OCI-LY3 (cell line): ENCODE results near the gene FTCD.
"Not testable (repeated sequence)": the region's sequence is repeated elsewhere in the genome, so short reads cannot be mapped to it uniquely, and the experiment has no call there.

Experiments
- H2AFZ ChIP-seq: fragments of 200-600, 300-600 bp; shearing (Covaris generic); 2 replicates; pipeline ENCODE4 v1.6.0; 2014; ENCODE audit warnings: antibody characterized with exemption, low read depth, low read length
- H3K27ac ChIP-seq: fragments of 200-600, 300-600 bp; sonication (generic); 2 replicates; pipeline ENCODE4 v1.5.1; 2014; ENCODE audit warnings: mild to moderate bottlenecking, low read length, moderate library complexity, mixed read lengths
- H3K27me3 ChIP-seq: fragments of 200-600, 300-600 bp; sonication (generic); 2 replicates; pipeline ENCODE4 v1.6.1; 2014; ENCODE audit warnings: low read depth, low read length, mixed read lengths
- H3K36me3 ChIP-seq: fragments of 200-600, 300-600 bp; sonication (generic); replicated peaks from 2 replicates; pipeline ENCODE3; 2014; ENCODE audit warnings: low read depth, low read length, mixed read lengths
- H3K4me1 ChIP-seq: fragments of 300-600, 200-600 bp; sonication (generic); 2 replicates; pipeline ENCODE4 v1.6.1; 2014; ENCODE audit warnings: low read length, mixed read lengths
- H3K4me2 ChIP-seq: fragments of 200-600, 300-600 bp; sonication (generic); 2 replicates; pipeline ENCODE4 v1.6.1; 2014; ENCODE audit warnings: low read length, mixed read lengths
- H3K4me3 ChIP-seq: fragments of 300-600, 200-600 bp; sonication (generic); 2 replicates; pipeline ENCODE4 v1.5.1; 2014; ENCODE audit warnings: antibody characterized with exemption, mild to moderate bottlenecking, low read length, moderate library complexity
- H3K79me2 ChIP-seq: fragments of 300-600, 200-600 bp; shearing (Covaris generic); 2 replicates; pipeline ENCODE4 v1.6.1; 2014; ENCODE audit warnings: mild to moderate bottlenecking, low read length, mixed read lengths
- H3K9ac ChIP-seq: fragments of 300-600, 200-600 bp; shearing (Covaris generic); 2 replicates; pipeline ENCODE4 v1.6.0; 2014; ENCODE audit warnings: mild to moderate bottlenecking, low read length, moderate library complexity
- H3K9me3 ChIP-seq: fragments of 200-600, 300-600 bp; shearing (Covaris generic); 2 replicates; pipeline ENCODE4 v1.6.1; 2014; ENCODE audit warnings: low read length, mixed read lengths; ENCODE audit not compliant: insufficient read depth
- H4K20me1 ChIP-seq: fragments of 200-600, 300-600 bp; sonication (generic); 2 replicates; pipeline ENCODE4 v1.6.1; 2016; ENCODE audit warnings: low read length, mixed read lengths; ENCODE audit not compliant: insufficient read depth
- CTCF ChIP-seq: fragments of 200-600, 300-600 bp; sonication (generic); IDR thresholded peaks from 2 replicates; pipeline ENCODE4 v1.5.1; 2014; ENCODE audit warnings: antibody characterized with exemption, low read length, low read depth
- EZH2phosphoT487 ChIP-seq: fragments of 200-600 bp; shearing (Covaris generic); IDR thresholded peaks from 2 replicates; pipeline ENCODE4 v1.6.1; 2018; ENCODE audit warnings: antibody characterized with exemption, mixed run types, low read depth

Gene FTCD

GRCh38 chr21:46185716-46186115 lies 30.3 kb upstream of the FTCD start:
- Histone ChIP-seq H4K20me1 (no peaks in the 10 kb centered on the region), H2AFZ (no peak overlapping the region), H3K27ac (no peak overlapping the region), H3K79me2 (no peaks in the 10 kb centered on the region), H3K4me2 (peak overlapping the region; percentile 56), H3K4me1 (no peaks in the 10 kb centered on the region), H3K4me3 (peak overlapping the region; percentile 76), H3K27me3 (no peaks in the 10 kb centered on the region), H3K9ac (peak overlapping the region; percentile 40; the same call in 1 of the 2 replicates), H3K9me3 (no peaks in the 10 kb centered on the region), H3K36me3 (peaks cover 8% of the 10 kb centered on the region)
- TF ChIP-seq CTCF (no peak), EZH2phosphoT487 (no peak)

- peak overlapping the region; percentile 40 for H3K9ac ChIP-seq
- H3K4me2 ChIP-seq = peak overlapping the region; percentile 56
- H3K9me3 ChIP-seq = no peaks in the 10 kb centered on the region
- H4K20me1 ChIP-seq = no peaks in the 10 kb centered on the region
- no peak for TF ChIP-seq EZH2phosphoT487
- TF ChIP-seq CTCF = no peak
- H3K4me1 ChIP-seq = no peaks in the 10 kb centered on the region
- H3K27ac ChIP-seq = no peak overlapping the region
- H3K27me3 ChIP-seq = no peaks in the 10 kb centered on the region
- peaks cover 8% of the 10 kb centered on the region for H3K36me3 ChIP-seq
- H3K4me3 ChIP-seq = peak overlapping the region; percentile 76
- H3K79me2 ChIP-seq = no peaks in the 10 kb centered on the region
- no peak overlapping the region for H2AFZ ChIP-seq
Measured at GRCh38 chr21:46184625-46185555, 29.5 kb upstream of the FTCD start.

- Histone ChIP-seq H2AFZ (peak within 1 kb of the TSS; percentile 88; the same call in 1 of the 2 replicates), H3K36me3 (peaks cover 8% of the 10 kb centered on the region), H3K9ac (peak within 1 kb of the TSS; percentile 73), H3K4me3 (peak within 1 kb of the TSS; percentile 97), H3K4me1 (no peaks in the 10 kb centered on the region), H3K27ac (no peak within 1 kb of the TSS), H3K4me2 (peak within 1 kb of the TSS; percentile 85), H3K27me3 (no peaks in the 10 kb centered on the region), H3K9me3 (no peaks in the 10 kb centered on the region), H4K20me1 (no peaks in the 10 kb centered on the region), H3K79me2 (no peaks in the 10 kb centered on the region)
- no peak for TF ChIP-seq CTCF
- TF ChIP-seq EZH2phosphoT487 = no peak
Measured at GRCh38 chr21:46183910-46184624, 28.7 kb upstream of the FTCD start, which contains the start of gene SPATC1L. TSS of gene SPATC1L (minus strand) at chr21:46184459. CDS start at chr21:46182816, 1,643 bp downstream.

- H3K9ac ChIP-seq, H4K20me1 ChIP-seq: not testable (repeated sequence)
- peak overlapping the region; percentile 97 for H3K4me3 ChIP-seq
Measured at GRCh38 chr21:46183337-46183909, 28.0 kb upstream of the FTCD start.

More at GRCh38 chr21:46183337-46183909, 28.0 kb upstream of the FTCD start:
- not testable (repeated sequence) for H3K27me3 ChIP-seq, H3K36me3 ChIP-seq, H3K9me3 ChIP-seq, H3K79me2 ChIP-seq, H2AFZ ChIP-seq, H3K4me1 ChIP-seq, H3K27ac ChIP-seq
- H3K4me2 ChIP-seq = peak overlapping the region; percentile 85
